HG02981 (cell line): ENCODE data around the gene PGA3.
"Not testable (repeated sequence)": the region's sequence is repeated elsewhere in the genome, so short reads cannot be mapped to it uniquely, and the experiment has no call there.

Experiments used
- ATAC-seq: cut with Tn5 transposase; IDR thresholded peaks from one replicate; pipeline ENCODE4 v1.9.1; 2021; ENCODE audit warnings: mild to moderate bottlenecking, moderate library complexity; ENCODE audit not compliant: unreplicated experiment

The PGA3 gene

DNA sequence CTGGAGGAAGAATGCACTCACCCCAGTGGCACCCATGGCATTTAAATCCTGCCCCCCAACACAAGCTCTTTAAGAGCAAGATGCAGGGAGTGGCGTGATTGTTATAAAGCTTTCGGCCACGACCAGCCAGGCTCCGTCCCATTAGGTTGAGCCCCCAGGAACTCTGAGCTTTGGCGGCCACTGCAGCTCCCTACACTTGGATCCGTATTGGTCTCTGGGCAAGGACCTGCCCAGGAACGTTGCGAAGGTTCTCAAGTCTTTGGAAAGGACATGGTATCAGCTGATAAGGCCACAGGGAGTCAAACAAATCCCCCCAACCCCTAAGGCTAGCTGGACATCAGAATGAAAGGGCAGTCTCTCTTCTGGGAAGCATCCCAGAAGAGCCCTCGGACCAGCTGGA is 32.7 kb upstream of the PGA3 start:
- ATAC-seq, result no peak

- ATAC-seq, result no peak
These were observed 31.4 kb upstream of the PGA3 start for GRCh38 chr11:61171907-61172306.

DNA sequence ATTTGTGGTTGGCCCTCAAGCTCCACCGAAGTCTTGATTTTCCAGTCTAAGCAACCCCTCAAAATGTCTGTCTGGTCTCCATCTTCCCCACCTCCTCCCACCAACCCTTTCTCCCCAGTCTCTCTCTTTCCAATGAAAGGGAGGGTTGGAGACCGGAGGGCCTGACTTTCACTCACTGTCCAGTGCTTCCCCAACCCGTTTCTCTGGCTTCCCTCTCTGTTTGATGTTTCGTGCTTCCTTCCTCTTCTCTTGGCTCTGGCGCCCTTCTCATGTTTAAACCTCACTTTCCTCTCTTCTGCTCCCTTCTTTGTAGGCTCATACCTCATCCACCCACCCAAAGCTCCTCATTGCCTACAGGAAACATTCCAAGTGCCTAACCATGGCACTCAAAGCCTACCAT is 31.0 kb upstream of the PGA3 start:
- no peak for ATAC-seq

DNA sequence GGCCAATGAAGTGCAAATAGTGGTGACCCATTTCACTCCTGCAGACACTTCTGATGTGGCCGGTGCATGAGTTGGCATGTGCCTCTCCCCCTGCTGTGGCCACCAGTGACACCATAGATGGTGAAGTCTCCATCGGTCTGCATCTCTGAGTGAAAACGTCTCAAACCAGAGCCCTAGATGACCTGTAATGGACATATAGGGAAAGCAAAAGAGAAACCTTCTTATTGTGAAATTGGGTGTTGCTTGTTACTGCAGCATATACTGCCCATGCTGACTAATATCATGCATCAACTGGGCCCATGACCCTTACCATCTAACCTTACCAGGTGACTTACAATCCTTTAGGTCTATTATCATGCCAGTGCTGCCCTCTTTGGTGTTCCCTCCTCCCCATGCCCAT is 30.4 kb upstream of the PGA3 start:
- no peak for ATAC-seq

- ATAC-seq, result no peak
These were observed 29.9 kb upstream of the PGA3 start for GRCh38 chr11:61173456-61173855.

DNA sequence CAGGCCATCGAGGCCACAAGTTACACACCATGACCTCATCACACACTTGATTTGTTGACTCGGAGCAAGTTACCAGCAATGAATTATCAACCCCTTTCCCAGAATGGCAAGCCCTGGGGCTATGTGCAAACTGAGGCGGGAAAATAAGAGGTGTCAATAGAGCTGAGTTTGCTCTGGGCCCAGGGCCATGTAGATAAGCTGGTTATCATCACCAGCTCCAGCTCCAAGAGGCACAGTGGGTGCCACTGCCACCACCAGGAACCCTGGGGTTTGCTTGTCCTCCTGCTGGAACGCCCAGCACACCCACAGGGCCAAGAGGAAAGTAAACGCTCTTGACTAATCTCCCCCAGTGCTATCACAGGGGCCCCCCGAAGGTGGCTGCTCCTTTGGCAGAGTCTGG is 29.0 kb upstream of the PGA3 start:
- ATAC-seq, result no peak

DNA sequence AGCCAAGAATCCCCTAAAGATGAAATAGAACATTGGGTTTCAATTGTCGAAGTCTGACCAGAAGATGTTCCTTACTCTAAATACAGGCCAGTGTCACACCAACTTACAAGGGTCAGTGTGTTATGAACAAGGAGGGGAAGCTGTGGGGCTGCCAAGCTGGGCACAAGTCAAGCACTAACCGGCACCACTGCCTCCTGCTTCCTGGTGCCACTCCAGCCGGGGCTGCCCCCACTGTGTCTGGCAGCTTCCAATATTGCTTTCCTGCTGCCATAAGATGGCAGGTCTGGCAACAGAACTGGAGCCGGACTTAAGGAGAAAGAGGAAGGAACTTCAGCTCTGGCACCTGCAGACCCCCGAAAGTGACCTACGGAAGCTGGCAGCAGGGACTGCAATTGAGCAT is 28.4 kb upstream of the PGA3 start:
- ATAC-seq, result no peak

- no peak for ATAC-seq
These were observed 26.9 kb upstream of the PGA3 start for GRCh38 chr11:61176446-61176845.

- not testable (repeated sequence) for ATAC-seq
These were observed 23.1 kb upstream of the PGA3 start for GRCh38 chr11:61180205-61180604.

- ATAC-seq, result no peak
These were observed 21.8 kb upstream of the PGA3 start for GRCh38 chr11:61181489-61181888.

DNA sequence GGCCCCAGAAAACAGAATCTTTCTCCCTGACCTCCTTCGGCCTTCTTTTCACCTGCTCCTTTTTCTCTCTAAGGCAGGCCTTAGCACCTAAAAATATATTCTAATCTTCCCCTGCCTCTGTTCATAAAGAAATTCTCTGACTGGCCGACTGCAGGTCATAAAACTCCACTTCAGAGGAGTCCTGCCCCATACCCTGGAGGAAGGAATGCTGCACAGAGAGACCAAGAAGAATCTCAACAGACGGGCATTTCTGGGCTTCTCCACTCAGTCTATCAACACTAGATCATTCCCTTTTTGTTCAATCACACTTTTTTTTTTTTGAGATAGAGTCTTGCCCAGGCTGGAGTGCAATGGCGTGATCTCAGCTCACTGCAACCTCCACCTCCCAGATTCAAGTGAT is 19.7 kb upstream of the PGA3 start:
- ATAC-seq, result no peak

DNA sequence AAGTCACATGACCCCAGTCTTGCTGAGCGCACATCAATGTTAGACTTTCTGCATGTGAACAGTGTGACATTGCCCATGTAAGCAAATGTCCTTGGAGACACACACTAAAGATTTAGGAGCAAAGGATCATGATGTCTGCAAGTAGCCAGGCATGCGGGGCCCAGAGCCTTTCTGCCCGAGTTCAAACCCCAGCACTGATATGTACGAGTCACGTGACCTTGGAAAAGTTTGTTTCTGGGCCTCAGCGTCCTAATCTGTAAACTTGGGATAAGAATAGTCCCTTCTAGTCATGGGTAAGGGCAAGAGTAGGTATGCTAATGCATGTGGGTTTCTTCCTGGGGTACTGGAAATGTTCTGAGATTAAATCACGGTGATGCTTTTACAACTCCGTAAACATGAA is 16.8 kb upstream of the PGA3 start:
- ATAC-seq, result no peak

DNA sequence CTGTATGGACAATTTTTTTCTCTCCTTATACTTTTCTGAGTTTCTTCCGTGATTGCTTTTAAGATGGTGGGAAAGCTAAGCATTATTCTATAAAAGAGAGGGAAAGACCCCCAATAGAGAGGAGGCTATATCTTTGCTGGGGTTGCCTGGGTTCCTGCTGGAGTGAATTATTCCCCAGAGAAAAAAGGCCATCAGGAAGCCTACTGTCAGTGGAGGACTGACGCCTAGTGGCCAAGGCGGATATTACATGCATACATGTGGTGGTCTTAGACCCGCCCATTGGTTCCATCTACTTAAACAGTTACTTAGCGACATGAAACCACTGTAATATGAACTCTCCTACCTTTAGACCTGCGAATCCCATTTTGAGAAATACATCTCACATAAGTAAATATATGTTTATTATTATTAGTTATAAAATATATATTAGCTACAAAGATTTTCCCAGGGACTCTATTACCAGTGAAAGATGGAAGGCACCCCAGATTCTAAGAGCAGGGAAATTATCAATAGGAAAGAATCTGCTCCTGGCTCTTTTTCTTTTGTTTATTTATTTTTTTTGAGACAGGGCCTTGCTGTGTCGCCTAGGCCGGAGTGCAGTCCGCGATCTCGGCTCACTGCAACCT is 15.7 kb upstream of the PGA3 start:
- ATAC-seq, result no peak

DNA sequence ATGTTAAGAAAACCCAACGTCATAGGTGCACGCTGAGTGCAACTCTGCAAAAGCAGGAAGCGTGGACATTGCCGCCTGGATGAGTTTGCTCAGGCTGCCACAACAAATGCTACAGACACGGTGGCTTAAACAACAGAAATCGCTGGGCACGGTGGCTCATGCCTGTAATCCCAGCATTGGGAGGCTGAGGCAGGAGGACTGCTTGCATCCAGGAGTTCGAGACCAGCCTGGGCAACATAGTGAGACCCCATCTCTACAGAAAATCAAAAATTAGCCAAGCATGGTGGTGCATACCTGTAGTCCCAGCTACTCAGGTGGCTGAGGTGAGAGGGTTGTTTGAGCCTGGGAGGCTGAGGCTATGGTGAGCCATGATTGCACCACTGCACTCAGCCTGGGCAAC is 13.4 kb upstream of the PGA3 start:
- ATAC-seq, result no peak

GRCh38 chr11:61193596-61193995 is 9.7 kb upstream of the PGA3 start:
- ATAC-seq, result no peak

DNA sequence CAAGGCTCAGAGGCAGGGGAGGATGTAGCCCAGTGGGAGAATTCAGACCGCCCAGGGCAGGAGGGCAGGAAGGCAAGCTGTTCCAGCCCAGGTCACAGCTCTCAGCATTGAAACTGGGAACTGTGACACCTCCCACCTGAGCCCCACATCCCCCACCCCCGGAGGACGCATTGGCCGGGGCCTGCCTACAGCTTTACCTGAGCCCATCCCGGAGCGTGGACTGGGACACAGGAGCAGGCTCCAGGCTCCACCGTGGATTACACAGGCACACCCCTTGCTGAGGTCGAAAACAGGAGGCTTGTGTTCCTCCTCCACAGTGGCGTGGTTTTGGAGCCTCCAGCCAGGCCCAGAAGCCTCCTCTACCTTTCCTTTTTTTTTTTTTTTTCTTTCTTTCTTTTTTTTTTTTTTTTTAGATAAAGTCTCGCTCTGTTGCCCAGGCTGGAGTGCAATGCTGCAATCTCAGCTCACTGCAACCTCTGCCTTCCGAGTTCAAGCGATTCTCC is 9.1 kb upstream of the PGA3 start:
- ATAC-seq, result no peak

- no peak for ATAC-seq
These were observed 8.2 kb upstream of the PGA3 start for GRCh38 chr11:61194981-61195695.

- no peak for ATAC-seq
These were observed 7.6 kb upstream of the PGA3 start for GRCh38 chr11:61195719-61196118.

DNA sequence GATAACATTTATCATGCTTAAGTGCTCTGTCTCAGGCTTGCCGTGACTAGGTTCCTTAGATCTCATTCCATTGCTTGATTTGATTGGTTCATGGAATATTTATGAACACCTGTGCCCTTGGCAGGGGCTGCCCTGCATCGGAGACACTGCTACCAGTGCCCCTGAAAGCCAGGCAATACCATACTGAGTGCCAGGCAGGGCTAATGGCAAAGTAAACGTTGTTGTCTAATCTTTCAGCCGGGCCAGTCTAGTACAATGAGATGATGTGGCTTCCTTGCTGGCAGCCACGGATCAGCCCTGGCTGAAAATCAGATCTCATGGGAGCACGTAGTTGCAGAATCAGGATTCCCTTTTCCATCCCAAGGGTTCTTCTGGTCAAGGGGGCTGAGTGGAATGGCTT is 5.0 kb upstream of the PGA3 start:
- ATAC-seq, result no peak

DNA sequence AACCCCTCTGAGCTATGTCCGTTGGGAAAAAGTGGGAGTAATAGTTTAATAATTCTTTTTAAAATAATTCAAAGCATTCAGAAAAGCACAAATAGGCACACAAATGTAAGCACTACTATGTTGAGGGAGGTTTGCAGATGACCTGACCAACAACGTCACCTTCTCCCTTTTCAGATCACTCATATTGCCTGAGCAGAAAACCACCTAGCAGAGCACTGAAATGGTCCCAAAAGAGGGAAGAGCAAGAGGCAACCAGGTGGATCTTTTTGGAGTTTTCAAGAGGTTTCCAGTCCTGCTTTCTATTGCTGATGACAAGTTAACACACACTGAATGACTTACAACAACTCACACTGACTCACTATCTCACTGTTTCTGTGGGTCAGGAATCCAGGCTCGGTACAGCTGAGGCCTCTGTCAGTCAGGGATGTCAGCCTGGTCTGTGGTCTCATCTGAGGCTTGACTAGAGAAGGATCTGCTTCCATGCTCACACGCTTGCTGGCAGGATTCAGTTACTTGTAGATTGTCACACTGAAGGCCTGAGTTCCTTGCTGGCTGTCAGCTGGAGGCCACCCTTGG is 4.3 kb upstream of the PGA3 start:
- no peak for ATAC-seq

DNA sequence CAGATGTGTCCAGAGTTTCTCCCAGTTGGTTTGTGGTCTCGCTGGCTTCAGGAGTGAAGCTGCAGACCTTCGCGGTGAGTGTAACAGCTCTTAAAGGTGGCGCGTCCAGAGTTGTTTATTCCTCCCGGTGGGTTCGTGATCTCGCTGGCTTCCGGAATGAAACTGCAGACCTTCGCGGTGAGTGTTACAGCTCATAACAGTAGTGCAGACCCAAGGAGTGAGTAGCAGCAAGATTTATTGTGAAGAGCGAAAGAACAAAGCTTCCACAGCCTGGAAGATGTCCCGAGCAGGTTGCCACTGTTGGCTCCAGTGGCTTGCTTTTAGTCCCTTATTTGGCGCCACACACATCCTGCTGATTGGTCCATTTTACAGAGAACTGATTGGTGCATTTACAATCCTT is 1.8 kb upstream of the PGA3 start:
- no peak for ATAC-seq

DNA sequence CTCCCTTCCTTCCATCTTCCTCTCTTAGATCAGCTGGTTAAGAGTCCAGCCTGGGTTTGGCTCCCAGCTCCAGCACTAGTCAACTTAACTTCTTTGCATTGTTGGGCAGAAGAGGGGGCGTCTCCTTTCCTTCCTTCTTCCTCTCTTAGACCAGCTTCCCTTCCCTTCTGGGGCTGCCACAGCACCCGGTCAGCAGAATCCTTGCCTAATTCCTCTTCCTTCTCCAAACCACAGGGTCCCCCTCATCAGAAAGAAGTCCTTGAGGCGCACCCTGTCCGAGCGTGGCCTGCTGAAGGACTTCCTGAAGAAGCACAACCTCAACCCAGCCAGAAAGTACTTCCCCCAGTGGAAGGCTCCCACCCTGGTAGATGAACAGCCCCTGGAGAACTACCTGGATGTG is 558 bp downstream of the PGA3 start:
- ATAC-seq, result not testable (repeated sequence)
